H1 (cell line): ENCODE measurements around the gene SLC13A2.
"Not testable (repeated sequence)": the region's sequence is repeated elsewhere in the genome, so short reads cannot be mapped to it uniquely, and the experiment has no call there.

ENCODE experiments used
- CHD1 ChIP-seq: IDR thresholded peaks from 2 replicates; pipeline ENCODE4 v1.6.1; 2012; ENCODE audit warnings: low read depth, low read length, improper control_type of control experiment
- EP300 ChIP-seq, 2 experiments: IDR thresholded peaks; 1 replicate in 1 of 2; 2 replicates in 1 of 2; pipeline ENCODE4 v1.6.1; 2011 to 2012; ENCODE audit warnings: low read depth in 2 of 2, low read length in 2 of 2, mild to moderate bottlenecking in 2 of 2, borderline replicate concordance in 1 of 2, inconsistent platforms in 1 of 2, moderate library complexity in 1 of 2
- HDAC6 ChIP-seq: IDR thresholded peaks from one replicate; pipeline ENCODE4 v1.7.1; 2012; ENCODE audit warnings: low read depth, mild to moderate bottlenecking, inconsistent platforms, low read length, moderate library complexity
- NRF1 ChIP-seq: IDR thresholded peaks from 2 replicates; pipeline ENCODE4 v1.6.1; 2011; ENCODE audit warnings: mild to moderate bottlenecking, low read depth, low read length, improper control_type of control experiment
- POLR2A ChIP-seq, 2 experiments: IDR thresholded peaks; 1 replicate in 1 of 2; 2 replicates in 1 of 2; pipeline ENCODE4 v1.6.1; 2011; ENCODE audit warnings: low read depth in 2 of 2, low read length in 2 of 2, mild to moderate bottlenecking in 2 of 2; ENCODE audit errors: control extremely low read depth in 1 of 2
- RNF2 ChIP-seq: fragments of 200-900, 300-1000 bp; sonication (generic); IDR thresholded peaks from 2 replicates; pipeline ENCODE4 v1.7.1; 2016; ENCODE audit warnings: borderline replicate concordance, low read depth, mild to moderate bottlenecking, antibody characterized with exemption, low read length; ENCODE audit not compliant: poor library complexity, severe bottlenecking; ENCODE audit errors: missing control alignments
- TAF1 ChIP-seq: IDR thresholded peaks from 2 replicates; pipeline ENCODE4 v1.6.1; 2011; ENCODE audit warnings: mild to moderate bottlenecking, low read depth, low read length
- TCF12 ChIP-seq: IDR thresholded peaks from 2 replicates; pipeline ENCODE4 v1.6.1; 2011; ENCODE audit warnings: low read depth, mild to moderate bottlenecking, low read length
- TEAD4 ChIP-seq: IDR thresholded peaks from 2 replicates; pipeline ENCODE4 v1.6.1; 2012; ENCODE audit warnings: low read depth, low read length, inconsistent platforms, mixed read lengths
- ZNF274 ChIP-seq: IDR thresholded peaks from 2 replicates; pipeline ENCODE4 v1.7.0; 2012; ENCODE audit warnings: low read length, borderline replicate concordance; ENCODE audit errors: extremely low read depth
- TF ChIP-seq, protein P1 (sequence below), 3 experiments: IDR thresholded peaks; 1 replicate in 2 of 3; 2 replicates in 1 of 3; pipeline versions ENCODE4 v1.5.1 to v1.6.1; 2011; ENCODE audit warnings: low read length in 3 of 3, mild to moderate bottlenecking in 3 of 3, inconsistent platforms in 2 of 3, low read depth in 1 of 3, moderate library complexity in 1 of 3; ENCODE audit not compliant: insufficient read depth in 1 of 3; ENCODE audit errors: control extremely low read depth in 1 of 3

DNA sequence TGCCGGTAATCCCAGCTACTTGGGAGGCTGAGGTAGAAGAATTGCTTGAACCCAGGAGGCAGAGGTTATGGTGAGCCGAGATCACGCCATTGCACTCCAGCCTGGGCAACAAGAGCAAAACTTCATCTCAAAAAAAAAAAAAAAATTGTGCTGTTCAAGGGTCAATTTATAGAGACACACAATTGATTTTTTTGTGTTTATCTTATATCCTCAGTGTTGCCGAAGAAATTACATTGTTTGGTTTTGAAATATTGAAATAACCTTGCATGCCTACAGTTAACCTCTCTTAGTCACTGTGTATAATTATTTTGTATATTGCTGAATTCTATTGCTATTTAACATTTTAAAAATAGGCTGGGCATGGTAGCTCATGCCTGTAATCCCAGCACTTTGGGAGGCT is 45.5 kb upstream of the SLC13A2 start:
- TF ChIP-seq, protein P1, sequence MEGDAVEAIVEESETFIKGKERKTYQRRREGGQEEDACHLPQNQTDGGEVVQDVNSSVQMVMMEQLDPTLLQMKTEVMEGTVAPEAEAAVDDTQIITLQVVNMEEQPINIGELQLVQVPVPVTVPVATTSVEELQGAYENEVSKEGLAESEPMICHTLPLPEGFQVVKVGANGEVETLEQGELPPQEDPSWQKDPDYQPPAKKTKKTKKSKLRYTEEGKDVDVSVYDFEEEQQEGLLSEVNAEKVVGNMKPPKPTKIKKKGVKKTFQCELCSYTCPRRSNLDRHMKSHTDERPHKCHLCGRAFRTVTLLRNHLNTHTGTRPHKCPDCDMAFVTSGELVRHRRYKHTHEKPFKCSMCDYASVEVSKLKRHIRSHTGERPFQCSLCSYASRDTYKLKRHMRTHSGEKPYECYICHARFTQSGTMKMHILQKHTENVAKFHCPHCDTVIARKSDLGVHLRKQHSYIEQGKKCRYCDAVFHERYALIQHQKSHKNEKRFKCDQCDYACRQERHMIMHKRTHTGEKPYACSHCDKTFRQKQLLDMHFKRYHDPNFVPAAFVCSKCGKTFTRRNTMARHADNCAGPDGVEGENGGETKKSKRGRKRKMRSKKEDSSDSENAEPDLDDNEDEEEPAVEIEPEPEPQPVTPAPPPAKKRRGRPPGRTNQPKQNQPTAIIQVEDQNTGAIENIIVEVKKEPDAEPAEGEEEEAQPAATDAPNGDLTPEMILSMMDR (IDR thresholded peaks at IDR 0.05; ENCODE audit: control extremely low read depth in 1 of 3, insufficient read depth in 1 of 3, low read depth in 1 of 3, low read length in 3 of 3) = not testable (repeated sequence)
- not testable (repeated sequence) for TF ChIP-seq POLR2A (IDR thresholded peaks at IDR 0.05; ENCODE audit: control extremely low read depth in 1 of 2, low read depth in 2 of 2, low read length in 2 of 2); EP300 (IDR thresholded peaks at IDR 0.05; ENCODE audit: borderline replicate concordance in 1 of 2, low read depth in 2 of 2, low read length in 2 of 2); RNF2; HDAC6; TAF1; TEAD4; CHD1; NRF1; ZNF274; TCF12
